Duodenal mucosa (tissue), 2 donors: ENCODE measurements around the gene CDX2.

Source experiments
- H3K27ac ChIP-seq: one replicate; pipeline ENCODE4 v1.7.0; 2013; ENCODE audit warnings: low read depth, low read length
- H3K27me3 ChIP-seq, 2 donors: one replicate each; pipeline ENCODE4 v1.7.0; 2013; ENCODE audit warnings: low read length in 2 of 2, control low read depth in 1 of 2; ENCODE audit not compliant: insufficient read depth in 2 of 2, control insufficient read depth in 1 of 2
- H3K36me3 ChIP-seq, 2 donors: one replicate each; pipeline ENCODE4 v1.7.0; 2013; ENCODE audit warnings: low read length in 2 of 2, control low read depth in 1 of 2; ENCODE audit not compliant: insufficient read depth in 2 of 2, control insufficient read depth in 1 of 2
- H3K4me1 ChIP-seq, 2 donors: one replicate each; pipeline ENCODE4 v1.7.0; 2013; ENCODE audit warnings: low read length in 2 of 2, control low read depth in 1 of 2; ENCODE audit not compliant: insufficient read depth in 2 of 2, control insufficient read depth in 1 of 2
- H3K4me3 ChIP-seq, 2 donors: one replicate each; pipeline ENCODE4 v1.7.0; 2013; ENCODE audit warnings: low read length in 2 of 2, low read depth in 1 of 2
- H3K9ac ChIP-seq, 2 donors: one replicate each; pipeline ENCODE4 v1.7.0; 2013; ENCODE audit warnings: low read length in 2 of 2, low read depth in 1 of 2
- H3K9me3 ChIP-seq, 2 donors: one replicate each; pipeline ENCODE4 v1.7.0; 2013; ENCODE audit warnings: low read length in 2 of 2, control low read depth in 1 of 2; ENCODE audit not compliant: control insufficient read depth in 1 of 2

The CDX2 gene

DNA sequence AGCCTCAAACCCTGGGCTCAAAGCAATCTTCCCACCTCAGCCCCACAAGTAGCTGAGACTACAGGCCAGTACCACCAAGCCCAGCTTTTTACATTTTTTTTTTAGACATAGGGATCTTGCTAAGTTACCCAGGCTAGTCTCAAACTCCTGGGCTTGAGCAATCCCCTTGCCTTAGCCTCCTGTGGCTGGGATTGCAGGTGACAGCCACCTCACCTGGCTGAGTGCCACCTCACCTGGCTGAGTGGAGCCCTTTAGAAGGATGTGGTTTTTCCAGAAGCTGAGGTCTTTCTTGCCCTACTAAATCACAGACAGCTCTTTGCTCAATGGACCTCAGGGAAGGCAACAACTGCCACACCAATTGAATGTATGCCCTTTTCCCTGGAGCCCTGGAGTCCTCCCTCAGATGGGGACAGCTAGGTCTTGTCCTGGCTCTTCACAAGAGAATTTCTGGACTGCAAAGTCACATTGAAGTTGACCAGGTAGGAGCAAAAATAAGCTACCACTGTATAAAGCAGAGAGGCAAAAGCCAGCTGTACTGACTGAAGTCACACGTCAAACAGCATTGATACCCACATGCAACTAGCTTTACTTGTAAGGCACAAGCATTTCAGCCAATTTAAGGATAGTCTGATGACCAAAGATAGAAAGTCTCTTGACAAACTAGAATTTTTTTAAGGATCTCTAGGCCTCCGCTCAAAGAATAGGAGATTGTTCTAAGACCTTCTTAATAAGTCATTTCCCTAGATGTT is 35.4 kb downstream of the CDX2 start:
- Histone ChIP-seq H3K36me3 (no peaks in the 10 kb centered on the region), H3K4me1 (peaks cover 23 to 25% of the 10 kb centered on the region in 2 donors), H3K9ac (peak overlapping the region in 1 of 2 donors; percentile 25), H3K9me3 (no peaks in the 10 kb centered on the region), H3K4me3 (peak overlapping the region in 1 of 2 donors; percentile 21), H3K27ac (peak overlapping the region; percentile 22), H3K27me3 (peaks cover 3 to 9% of the 10 kb centered on the region in 2 donors)

DNA sequence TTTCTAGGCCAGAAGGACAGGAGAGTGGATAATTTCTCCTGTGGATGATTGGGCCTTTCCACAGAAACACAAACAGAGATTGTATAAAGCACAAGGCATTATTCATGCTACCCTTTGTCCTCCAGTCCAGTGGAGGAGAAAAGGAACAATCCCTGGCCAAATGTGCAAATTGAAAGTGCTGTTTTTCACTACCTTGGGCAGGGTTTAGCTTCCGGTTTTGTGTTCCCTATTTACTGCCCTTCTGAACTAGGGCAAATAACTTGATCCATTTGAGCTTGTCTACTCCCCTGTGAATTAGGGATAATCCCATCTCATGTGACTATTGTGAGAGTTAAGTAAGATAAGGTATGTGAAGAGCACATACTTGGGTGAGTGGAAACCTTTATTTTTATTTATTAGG is 36.0 kb downstream of the CDX2 start:
- Histone ChIP-seq H3K9ac (no peak overlapping the region), H3K4me1 (peaks cover 23 to 28% of the 10 kb centered on the region in 2 donors), H3K27me3 (peaks cover 5 to 9% of the 10 kb centered on the region in 2 donors), H3K9me3 (no peaks in the 10 kb centered on the region), H3K36me3 (no peaks in the 10 kb centered on the region), H3K4me3 (peak overlapping the region in 1 of 2 donors; percentile 21), H3K27ac (no peak overlapping the region)

DNA sequence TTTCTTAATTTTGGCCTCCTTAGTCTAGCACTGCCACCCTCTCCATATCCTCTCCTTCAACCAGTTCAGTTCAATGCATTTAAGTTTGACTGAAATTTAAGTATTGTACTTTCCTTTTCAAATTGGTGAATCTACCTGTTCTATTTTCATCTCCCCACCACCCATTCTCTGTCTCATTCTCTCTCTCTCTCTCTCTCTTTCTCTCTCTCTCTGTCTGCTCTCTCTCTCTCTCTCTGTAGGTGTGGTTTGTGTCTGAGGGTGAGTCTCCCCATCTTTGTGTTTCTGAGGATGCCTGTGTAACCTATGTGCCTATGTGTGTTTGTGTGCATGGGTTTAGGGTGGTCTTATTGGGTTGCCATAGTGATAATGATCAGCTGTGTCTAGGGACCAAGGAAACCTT is 39.2 kb downstream of the CDX2 start:
- peaks cover 9 to 14% of the 10 kb centered on the region in 2 donors for H3K27me3 ChIP-seq
- H3K36me3 ChIP-seq = no peaks in the 10 kb centered on the region
- H3K27ac ChIP-seq = no peak overlapping the region
- H3K9ac ChIP-seq = peak overlapping the region; percentile 82 to 99
- H3K4me3 ChIP-seq = peak overlapping the region; percentile 36 to 60
- H3K9me3 ChIP-seq = no peaks in the 10 kb centered on the region
- peaks cover 33 to 36% of the 10 kb centered on the region in 2 donors for H3K4me1 ChIP-seq

DNA sequence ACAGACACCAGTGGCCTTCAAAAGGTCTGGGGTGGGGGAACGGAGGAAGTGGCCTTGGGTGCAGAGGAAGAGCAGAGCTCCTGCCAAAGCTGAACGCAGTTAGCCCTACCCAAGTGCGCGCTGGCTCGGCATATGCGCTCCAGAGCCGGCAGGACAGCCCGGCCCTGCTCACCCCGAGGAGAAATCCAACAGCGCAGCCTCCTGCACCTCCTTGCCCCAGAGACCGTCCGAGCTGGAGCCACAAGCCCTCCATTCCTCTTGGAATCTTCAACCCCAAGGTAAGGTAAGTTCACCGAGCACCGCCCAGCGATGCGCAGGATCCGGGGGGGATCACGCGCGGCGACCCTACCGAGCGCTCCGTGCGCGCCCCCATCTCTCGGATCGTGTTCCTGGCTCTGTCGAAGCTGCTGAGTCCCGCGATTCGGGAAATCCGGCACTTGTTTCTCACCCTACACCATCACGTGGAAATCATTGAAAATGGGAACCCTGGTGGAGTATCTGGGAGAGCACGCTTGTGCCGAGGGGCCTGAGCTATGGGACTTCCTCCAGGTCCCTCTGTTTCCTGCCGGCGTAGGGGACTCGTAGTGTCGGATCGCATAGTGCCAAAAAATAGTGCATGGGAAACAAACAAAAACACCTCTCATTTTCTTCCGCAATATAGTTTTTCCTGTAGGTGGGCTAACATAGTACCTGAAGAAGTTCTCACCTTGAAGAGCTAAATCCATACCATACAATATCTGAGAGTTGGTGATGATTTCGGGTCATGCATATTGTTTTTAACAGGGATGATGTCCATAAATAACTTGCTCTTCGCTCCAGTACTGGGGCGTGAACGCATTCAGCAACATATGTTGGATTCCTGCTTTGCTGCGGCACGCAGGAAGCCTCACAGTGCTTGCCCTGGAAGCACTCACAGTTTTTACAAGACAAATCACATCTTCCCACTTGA is 40.0 kb downstream of the CDX2 start:
- Histone ChIP-seq H3K4me3 (peak overlapping the region; percentile 60 to 61), H3K9me3 (no peaks in the 10 kb centered on the region), H3K27ac (peak overlapping the region; percentile 27), H3K4me1 (peaks cover 33 to 36% of the 10 kb centered on the region in 2 donors), H3K9ac (peak overlapping the region; percentile 82 to 99), H3K27me3 (peaks cover 9 to 14% of the 10 kb centered on the region in 2 donors), H3K36me3 (no peaks in the 10 kb centered on the region)

DNA sequence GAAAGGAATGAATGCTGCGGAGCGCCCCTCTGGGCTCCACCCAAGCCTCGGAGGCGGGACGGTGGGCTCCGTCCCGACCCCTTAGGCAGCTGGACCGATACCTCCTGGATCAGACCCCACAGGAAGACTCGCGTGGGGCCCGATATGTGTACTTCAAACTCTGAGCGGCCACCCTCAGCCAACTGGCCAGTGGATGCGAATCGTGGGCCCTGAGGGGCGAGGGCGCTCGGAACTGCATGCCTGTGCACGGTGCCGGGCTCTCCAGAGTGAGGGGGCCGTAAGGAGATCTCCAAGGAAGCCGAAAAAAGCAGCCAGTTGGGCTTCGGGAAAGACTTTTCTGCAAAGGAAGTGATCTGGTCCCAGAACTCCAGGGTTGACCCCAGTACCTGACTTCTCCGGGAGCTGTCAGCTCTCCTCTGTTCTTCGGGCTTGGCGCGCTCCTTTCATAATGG is 40.7 kb downstream of the CDX2 start:
- peak overlapping the region; percentile 82 to 99 for H3K9ac ChIP-seq
- no peaks in the 10 kb centered on the region for H3K9me3 ChIP-seq
- H3K27me3 ChIP-seq = peaks cover 9 to 14% of the 10 kb centered on the region in 2 donors
- H3K4me3 ChIP-seq = peak overlapping the region; percentile 60 to 61
- peaks cover 27 to 30% of the 10 kb centered on the region in 2 donors for H3K4me1 ChIP-seq
- H3K27ac ChIP-seq = peak overlapping the region; percentile 27
- peaks cover 0 to 2% of the 10 kb centered on the region in 2 donors for H3K36me3 ChIP-seq

DNA sequence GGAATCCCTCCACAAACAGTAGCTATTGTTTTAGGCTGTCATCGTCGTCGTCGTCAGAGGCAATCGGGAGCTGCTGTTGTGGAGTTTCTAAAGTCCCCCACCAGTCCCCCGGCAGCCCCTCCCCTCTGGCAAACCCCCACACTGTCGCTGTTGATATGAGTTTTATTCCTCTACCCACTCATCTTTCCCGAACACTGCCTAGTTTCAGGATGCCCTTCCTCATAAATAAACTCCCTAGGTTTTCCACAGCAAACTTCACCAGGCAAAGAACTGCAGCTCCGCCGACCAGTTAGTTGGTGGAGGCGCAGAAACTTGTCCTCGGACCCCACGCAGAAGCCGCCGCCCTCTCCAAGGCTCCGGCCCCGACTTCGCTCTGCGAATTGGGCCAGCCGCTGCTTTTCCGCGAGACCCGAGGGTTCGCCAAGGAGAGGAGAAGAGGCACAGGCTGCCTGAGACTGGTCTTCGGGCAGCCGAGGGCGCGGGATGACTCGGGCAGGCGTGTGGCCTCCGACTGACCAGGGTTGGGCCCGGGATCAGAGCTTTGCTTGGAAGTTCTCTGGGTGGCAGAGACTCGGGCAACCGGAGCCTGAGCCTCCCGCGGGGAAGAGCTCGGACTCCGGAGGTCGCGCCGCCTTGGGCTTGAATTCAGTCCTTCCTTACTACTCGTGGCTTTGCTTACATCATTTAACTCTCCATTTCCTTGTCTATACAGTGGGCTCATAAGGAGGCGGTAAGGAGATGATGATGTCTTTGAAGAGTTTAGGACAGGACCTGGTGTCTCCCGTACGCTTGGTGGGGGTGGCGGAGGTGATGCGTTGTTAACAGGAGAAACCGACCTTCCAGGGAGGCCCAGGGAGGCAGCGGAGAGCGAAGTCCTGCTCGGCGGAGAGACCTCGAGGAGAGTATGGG is 41.4 kb downstream of the CDX2 start:
- Histone ChIP-seq H3K36me3 (peaks cover 0 to 8% of the 10 kb centered on the region in 2 donors), H3K9ac (peak overlapping the region; percentile 82 to 99), H3K27ac (no peak overlapping the region), H3K9me3 (no peaks in the 10 kb centered on the region), H3K4me1 (peaks cover 23 to 27% of the 10 kb centered on the region in 2 donors), H3K4me3 (peak overlapping the region; percentile 60 to 61), H3K27me3 (peaks cover 13 to 20% of the 10 kb centered on the region in 2 donors)

DNA sequence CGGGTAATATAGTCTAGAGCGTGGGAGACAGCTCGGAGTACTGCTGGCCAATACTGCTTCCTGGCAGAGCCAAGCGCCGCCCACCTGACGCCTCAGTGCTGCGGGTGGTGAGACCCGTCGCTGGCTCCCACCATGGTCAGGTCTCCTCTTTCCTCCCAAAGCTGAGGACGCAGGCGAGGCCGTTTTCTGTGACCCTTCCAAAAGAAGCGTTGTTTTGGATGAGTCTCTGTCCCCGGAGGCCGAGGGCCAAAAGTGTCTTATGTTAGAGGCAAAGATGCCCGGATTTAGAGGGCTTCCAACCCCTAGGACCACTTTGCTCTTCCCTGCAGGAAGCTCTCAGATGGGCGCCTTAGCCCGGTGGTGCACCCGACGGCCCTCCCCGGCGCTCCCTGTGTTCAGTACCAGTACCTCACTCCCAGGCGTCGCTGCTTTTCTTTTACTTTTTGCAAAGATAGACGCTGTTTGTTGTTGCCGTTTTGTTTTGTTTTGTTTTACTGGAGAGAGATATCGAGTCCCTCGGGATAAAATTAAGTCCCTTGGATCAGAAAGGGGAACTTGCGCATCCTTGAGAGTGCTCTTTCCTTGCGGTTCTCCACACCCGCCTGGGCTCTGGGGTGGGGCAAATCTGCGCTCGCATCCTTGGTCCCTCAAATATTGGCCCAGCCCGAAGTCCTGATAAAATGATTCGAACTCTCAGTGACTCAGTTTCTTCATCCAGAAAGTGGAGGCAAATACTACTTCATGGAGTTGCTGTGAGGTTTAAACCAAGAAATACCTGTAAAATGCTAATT is 42.3 kb downstream of the CDX2 start:
- Histone ChIP-seq H3K4me3 (peak overlapping the region; percentile 59 to 60), H3K9me3 (no peaks in the 10 kb centered on the region), H3K36me3 (peaks cover 0 to 12% of the 10 kb centered on the region in 2 donors), H3K27ac (peak overlapping the region; percentile 69), H3K27me3 (peaks cover 21 to 28% of the 10 kb centered on the region in 2 donors), H3K4me1 (peaks cover 23 to 27% of the 10 kb centered on the region in 2 donors), H3K9ac (peak overlapping the region; percentile 82 to 99)

DNA sequence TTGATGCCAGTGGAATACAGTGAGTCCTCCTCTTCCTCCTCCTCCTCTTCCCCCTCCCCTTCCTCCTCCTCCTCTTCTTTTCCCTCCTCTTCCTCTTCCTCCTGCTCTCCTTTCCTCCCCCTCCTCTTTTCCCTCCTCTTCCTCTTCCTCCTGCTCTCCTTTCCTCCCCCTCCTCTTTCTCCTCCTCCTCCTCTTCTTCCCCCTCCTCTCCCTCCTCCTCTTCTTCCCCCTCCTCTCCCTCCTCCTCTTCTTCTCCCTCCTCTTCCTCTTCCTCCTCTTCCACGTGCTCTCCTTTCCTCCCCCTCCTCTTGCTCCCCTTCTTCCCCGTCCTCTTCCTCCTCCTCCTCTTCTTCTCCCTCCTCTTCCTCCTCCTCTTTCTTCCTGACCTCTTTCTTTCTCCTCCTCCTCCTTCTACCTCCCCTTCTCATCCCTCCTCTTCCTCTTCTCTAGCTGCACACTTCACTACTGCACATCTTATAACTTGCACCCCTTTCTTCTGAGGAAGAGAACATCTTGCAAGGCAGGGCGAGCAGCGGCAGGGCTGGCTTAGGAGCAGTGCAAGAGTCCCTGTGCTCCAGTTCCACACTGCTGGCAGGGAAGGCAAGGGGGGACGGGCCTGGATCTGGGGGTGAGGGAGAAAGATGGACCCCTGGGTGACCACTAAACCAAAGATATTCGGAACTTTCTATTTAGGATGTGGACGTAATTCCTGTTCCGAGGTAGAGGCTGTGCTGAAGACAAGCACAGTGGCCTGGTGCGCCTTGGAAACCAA is 43.7 kb downstream of the CDX2 start:
- Histone ChIP-seq H3K4me3 (peak overlapping the region; percentile 87 to 98), H3K4me1 (peaks cover 16 to 27% of the 10 kb centered on the region in 2 donors), H3K9me3 (no peaks in the 10 kb centered on the region), H3K36me3 (peaks cover 0 to 20% of the 10 kb centered on the region in 2 donors), H3K9ac (peak overlapping the region; percentile 99), H3K27me3 (peaks cover 30 to 31% of the 10 kb centered on the region in 2 donors), H3K27ac (peak overlapping the region; percentile 72)
